Measurements from ENCODE around the gene NACC1. TPM values are rescaled to one million over a fixed set of nuclear protein-coding genes. Genes with fewer than 3 reads are reported as not detected.

Gene NACC1
- total and polyA plus RNA-seq, 8 donors, result 6.9 to 122 (median 23.4) TPM

DNA sequence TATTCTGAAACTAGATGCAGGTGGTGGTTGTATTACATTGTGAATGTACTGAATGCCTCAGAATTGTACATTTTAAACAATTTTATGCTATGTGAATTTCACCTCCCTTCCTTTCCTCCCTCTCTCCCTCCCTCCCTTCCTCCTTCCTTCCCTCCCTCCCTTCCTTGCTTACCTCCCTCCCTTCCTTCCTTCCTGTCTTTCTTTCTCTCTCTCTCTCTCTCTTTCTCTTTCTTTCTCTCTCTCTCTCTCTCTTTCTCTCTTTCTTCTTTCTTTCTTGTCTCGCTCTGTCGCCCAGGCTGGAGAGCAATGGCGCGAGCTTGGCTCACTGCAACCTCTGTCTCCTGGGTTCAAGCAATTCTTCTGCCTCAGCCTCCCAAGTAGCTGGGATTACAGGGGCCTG is 69.4 kb downstream of the NACC1 start:
- no peak overlapping the region for H3K4me3 ChIP-seq
- H3K4me1 ChIP-seq, result peaks cover 0 to 8% (median under 1%) of the 10 kb centered on the region in 4 donors
- TF ChIP-seq CTCF (IDR thresholded peaks at IDR 0.05) (no peak), POLR2A (IDR thresholded peaks at IDR 0.05) (no peak)
- no peaks in the 10 kb centered on the region for H3K9me3 ChIP-seq
- H3K27ac ChIP-seq, result no peak overlapping the region
- intact Hi-C loops (cut with DNase I; ENCODE audit: low total_unique reads), result no loop called here
- 93 to 100% (median 99%) methylated on average over 4 of the region's 4 CpGs for WGBS, 5 donors
- no peaks in the 10 kb centered on the region for H3K27me3 ChIP-seq
- DNase-seq, result no peak
- no peaks in the 10 kb centered on the region for H3K36me3 ChIP-seq

GRCh38 chr19:13189600-13189999 is 71.5 kb downstream of the NACC1 start:
- 67 to 86% (median 81%) methylated on average over 3 to 4 of the region's 4 CpGs for WGBS, 5 donors
- H3K4me3 ChIP-seq, result no peak overlapping the region
- H3K36me3 ChIP-seq, result no peaks in the 10 kb centered on the region
- H3K27ac ChIP-seq, result no peak overlapping the region
- H3K9me3 ChIP-seq, result no peaks in the 10 kb centered on the region
- TF ChIP-seq POLR2A (IDR thresholded peaks at IDR 0.05) (no peak), EP300 (IDR thresholded peaks at IDR 0.05) (no peak), CTCF (IDR thresholded peaks at IDR 0.05) (no peak), POLR2AphosphoS5 (IDR thresholded peaks at IDR 0.05) (no peak)
- no peak for DNase-seq
- peaks cover 0 to 14% (median 5%) of the 10 kb centered on the region in 4 donors for H3K4me1 ChIP-seq
- no peaks in the 10 kb centered on the region for H3K27me3 ChIP-seq
- intact Hi-C loops (cut with DNase I; ENCODE audit: low total_unique reads), result no loop called here

Other genes with a start within 250 kb of the NACC1 start
- gene DNASE2, start 236.8 kb upstream of the NACC1 start, total RNA-seq, result 10 to 100 TPM; 11.9 to 53.1 (median 30.4) TPM
- gene DNASE2, start 236.8 kb upstream of the NACC1 start, polyA plus RNA-seq, result 10 to 100 TPM in 2 of 3 donors, 1 to 10 TPM in 1; 9.0 to 26.2 (median 20.3) TPM
- under 1 TPM in 1 of 5 donors, not detected in 4; 0.18 TPM for gene KLF1, start 231.1 kb upstream of the NACC1 start, total RNA-seq
- under 1 TPM in 2 of 3 donors, not detected in 1; 0.05 to 0.19 TPM for gene KLF1, start 231.1 kb upstream of the NACC1 start, polyA plus RNA-seq
- gene GCDH, start 227.1 kb upstream of the NACC1 start, total RNA-seq, result 10 to 100 TPM in 4 of 5 donors, not detected in 1; 17.5 to 30.8 (median 23.9) TPM
- 10 to 100 TPM; 21.6 to 26.6 (median 24.0) TPM for gene GCDH, start 227.1 kb upstream of the NACC1 start, polyA plus RNA-seq
- not detected for gene SYCE2, start 199.0 kb upstream of the NACC1 start, total RNA-seq
- gene SYCE2, start 199.0 kb upstream of the NACC1 start, polyA plus RNA-seq, result under 1 TPM in 1 of 3 donors, not detected in 2; 0.23 TPM
- gene FARSA, start 184.6 kb upstream of the NACC1 start, total RNA-seq, result 100 to 1,000 TPM in 1 of 5 donors, 10 to 100 TPM in 4; 27.2 to 125 (median 51.9) TPM
- 10 to 100 TPM; 34.7 to 40.3 (median 39.4) TPM for gene FARSA, start 184.6 kb upstream of the NACC1 start, polyA plus RNA-seq
- gene CALR, start 179.7 kb upstream of the NACC1 start, total RNA-seq, result 100 to 1,000 TPM; 337 to 947 (median 504) TPM
- gene CALR, start 179.7 kb upstream of the NACC1 start, polyA plus RNA-seq, result 100 to 1,000 TPM in 2 of 3 donors, 10 to 100 TPM in 1; 71.2 to 236 (median 158) TPM
- 100 to 1,000 TPM in 3 of 5 donors, 10 to 100 TPM in 2; 44.1 to 144 (median 103) TPM for gene RAD23A, start 172.4 kb upstream of the NACC1 start, total RNA-seq
- 100 to 1,000 TPM; 101 to 141 (median 106) TPM for gene RAD23A, start 172.4 kb upstream of the NACC1 start, polyA plus RNA-seq
- 10 to 100 TPM in 4 of 5 donors, 1 to 10 TPM in 1; 1.8 to 93.3 (median 25.9) TPM for gene GADD45GIP1, start 161.0 kb upstream of the NACC1 start, total RNA-seq
- 10 to 100 TPM; 59.0 to 75.4 (median 61.8) TPM for gene GADD45GIP1, start 161.0 kb upstream of the NACC1 start, polyA plus RNA-seq
- under 1 TPM in 1 of 5 donors, not detected in 4; 0.58 TPM for gene DAND5, start 148.7 kb upstream of the NACC1 start, total RNA-seq
- under 1 TPM in 2 of 3 donors, not detected in 1; 0.12 to 0.13 TPM for gene DAND5, start 148.7 kb upstream of the NACC1 start, polyA plus RNA-seq
- gene NFIX, start 122.8 kb upstream of the NACC1 start, total RNA-seq, result 100 to 1,000 TPM in 1 of 5 donors, 10 to 100 TPM in 4; 14.0 to 183 (median 63.3) TPM
- gene NFIX, start 122.8 kb upstream of the NACC1 start, polyA plus RNA-seq, result 10 to 100 TPM; 11.5 to 45.0 (median 30.2) TPM
- 10 to 100 TPM in 2 of 5 donors, 1 to 10 TPM in 2, not detected in 1; 1.3 to 19.3 (median 7.6) TPM for gene LYL1, start 15.4 kb upstream of the NACC1 start, total RNA-seq
- 1 to 10 TPM; 4.1 to 5.5 (median 5.0) TPM for gene LYL1, start 15.4 kb upstream of the NACC1 start, polyA plus RNA-seq
- 100 to 1,000 TPM in 1 of 5 donors, 10 to 100 TPM in 4; 29.6 to 373 (median 36.5) TPM for gene TRMT1, start 1.5 kb upstream of the NACC1 start, total RNA-seq
- gene TRMT1, start 1.5 kb upstream of the NACC1 start, polyA plus RNA-seq, result 10 to 100 TPM; 64.7 to 88.2 (median 77.9) TPM
- gene STX10, start 32.1 kb downstream of the NACC1 start, total RNA-seq, result 100 to 1,000 TPM in 3 of 5 donors, 10 to 100 TPM in 2; 20.4 to 942 (median 117) TPM
- gene STX10, start 32.1 kb downstream of the NACC1 start, polyA plus RNA-seq, result 100 to 1,000 TPM in 1 of 3 donors, 10 to 100 TPM in 2; 74.8 to 114 (median 94.7) TPM
- gene IER2, start 32.1 kb downstream of the NACC1 start, total RNA-seq, result 100 to 1,000 TPM in 3 of 5 donors, 10 to 100 TPM in 2; 32.3 to 421 (median 150) TPM
- 10 to 100 TPM; 64.3 to 87.2 (median 64.6) TPM for gene IER2, start 32.1 kb downstream of the NACC1 start, polyA plus RNA-seq

Data from stomach (tissue), 9 donors.